Measurements from ENCODE around the gene AARS1.
"Not testable (repeated sequence)": the region's sequence is repeated elsewhere in the genome, so short reads cannot be mapped to it uniquely, and the experiment has no call there.

The AARS1 gene

GRCh38 chr16:70270176-70270575, 19.1 kb downstream of the AARS1 start:
- DNase-seq, result no peak

GRCh38 chr16:70269471-70269870, 19.8 kb downstream of the AARS1 start:
- DNase-seq, result no peak

GRCh38 chr16:70267922-70268321, 21.4 kb downstream of the AARS1 start:
- DNase-seq, result not testable (repeated sequence)

GRCh38 chr16:70267516-70267915, 21.8 kb downstream of the AARS1 start:
- no peak for DNase-seq

- DNase-seq, result not testable (repeated sequence)
These were observed 29.4 kb downstream of the AARS1 start for GRCh38 chr16:70259903-70260302.

- no peak for DNase-seq
These were observed 30.4 kb downstream of the AARS1 start for GRCh38 chr16:70258946-70259345.

GRCh38 chr16:70258065-70258464, 31.2 kb downstream of the AARS1 start:
- no peak for DNase-seq

- DNase-seq, result no peak
These were observed 31.9 kb downstream of the AARS1 start for GRCh38 chr16:70257391-70257790.

GRCh38 chr16:70255574-70255973, 33.7 kb downstream of the AARS1 start:
- no peak for DNase-seq

- no peak for DNase-seq
These were observed 34.4 kb downstream of the AARS1 start for GRCh38 chr16:70254965-70255286.

- DNase-seq, result no peak
These were observed 34.9 kb downstream of the AARS1 start for GRCh38 chr16:70254180-70254964.

GRCh38 chr16:70253291-70254106, 35.8 kb downstream of the AARS1 start:
- DNase-seq, result no peak

GRCh38 chr16:70252355-70252988, 36.8 kb downstream of the AARS1 start:
- no peak for DNase-seq

GRCh38 chr16:70251629-70252354, 37.5 kb downstream of the AARS1 start, which contains the start of gene EXOSC6:
TSS of gene EXOSC6 (minus strand) at chr16:70251940. CDS start at chr16:70251900, 40 bp downstream.
- peak; percentile 92 for DNase-seq

- DNase-seq, result no peak
These were observed 38.3 kb downstream of the AARS1 start for GRCh38 chr16:70250748-70251628.

GRCh38 chr16:70249697-70250096, 39.6 kb downstream of the AARS1 start:
- DNase-seq, result not testable (repeated sequence)

GRCh38 chr16:70238773-70239172, 50.5 kb downstream of the AARS1 start:
- DNase-seq, result not testable (repeated sequence)

- DNase-seq, result not testable (repeated sequence)
These were observed 57.5 kb downstream of the AARS1 start for GRCh38 chr16:70231831-70232230.

- DNase-seq, result not testable (repeated sequence)
These were observed 63.3 kb downstream of the AARS1 start for GRCh38 chr16:70226024-70226423.

- not testable (repeated sequence) for DNase-seq
These were observed 63.9 kb downstream of the AARS1 start for GRCh38 chr16:70225430-70225829.

GRCh38 chr16:70224645-70225044, 64.7 kb downstream of the AARS1 start:
- not testable (repeated sequence) for DNase-seq

All from CD4-positive, alpha-beta T cell treated with Interleukin-15 for 1 hour (primary cell).